Measurements from ENCODE around the gene S100A13. TPM values are rescaled to one million over a fixed set of nuclear protein-coding genes. Genes with fewer than 3 reads are reported as not detected.

S100A13 gene
- total and polyA plus RNA-seq, 10 of the 15 experiments (the other 5 are each of a cell fraction or from before 2014, with no cell fraction given) = 5.7 to 30.9 (median 9.1) TPM

DNA sequence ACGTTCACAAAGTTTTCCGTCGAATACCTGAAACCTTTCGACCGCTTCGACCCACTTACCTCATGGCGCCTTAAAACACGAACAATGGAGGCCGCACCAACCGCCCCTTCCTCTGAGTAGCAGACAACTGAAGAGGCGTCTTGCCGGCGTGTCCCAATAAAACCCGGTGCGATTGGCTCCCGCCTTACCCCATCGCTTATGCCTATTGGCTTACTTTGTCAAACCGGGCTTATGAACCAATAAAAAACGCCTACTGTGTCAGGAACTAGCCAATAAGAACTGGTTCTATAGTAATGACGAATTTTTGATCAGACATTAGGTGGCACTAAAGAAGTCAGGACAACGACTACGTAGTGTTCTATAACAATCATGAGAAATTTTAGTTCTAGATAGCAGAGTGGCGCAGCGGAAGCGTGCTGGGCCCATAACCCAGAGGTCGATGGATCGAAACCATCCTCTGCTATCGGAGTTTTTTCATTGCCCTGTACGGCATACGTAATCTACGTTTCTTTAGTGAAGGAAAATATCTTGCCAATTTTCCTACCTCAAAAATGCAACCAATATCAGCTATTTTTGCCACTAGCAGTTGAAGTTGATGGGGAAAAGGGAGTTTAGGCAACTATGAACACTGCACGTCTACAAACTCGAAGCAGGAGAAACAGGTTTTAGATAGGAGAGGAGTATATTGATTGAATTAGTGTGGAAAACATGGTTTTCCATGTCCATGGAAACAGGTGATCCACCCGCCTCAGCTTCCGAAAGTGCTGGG, 43.7 kb upstream of the S100A13 start, which contains the start of gene ILF2 (continued):
- TF ChIP-seq, protein P1, sequence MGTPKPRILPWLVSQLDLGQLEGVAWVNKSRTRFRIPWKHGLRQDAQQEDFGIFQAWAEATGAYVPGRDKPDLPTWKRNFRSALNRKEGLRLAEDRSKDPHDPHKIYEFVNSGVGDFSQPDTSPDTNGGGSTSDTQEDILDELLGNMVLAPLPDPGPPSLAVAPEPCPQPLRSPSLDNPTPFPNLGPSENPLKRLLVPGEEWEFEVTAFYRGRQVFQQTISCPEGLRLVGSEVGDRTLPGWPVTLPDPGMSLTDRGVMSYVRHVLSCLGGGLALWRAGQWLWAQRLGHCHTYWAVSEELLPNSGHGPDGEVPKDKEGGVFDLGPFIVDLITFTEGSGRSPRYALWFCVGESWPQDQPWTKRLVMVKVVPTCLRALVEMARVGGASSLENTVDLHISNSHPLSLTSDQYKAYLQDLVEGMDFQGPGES (IDR thresholded peaks at IDR 0.05) = peak; percentile 77; the same call in 1 of the 2 replicates
- TF ChIP-seq ESRRA (IDR thresholded peaks at IDR 0.05; ENCODE audit: low read length) = 0 out of 2 replicates have a peak, but pooled peaks have one; percentile 50
- no peak for TF ChIP-seq MYB (IDR thresholded peaks at IDR 0.05; ENCODE audit: borderline replicate concordance, low read depth, low read length)
- TF ChIP-seq YY1 (IDR thresholded peaks at IDR 0.05; ENCODE audit: low read depth, low read length) = peak; percentile 91
- peak; percentile 77 for TF ChIP-seq HDAC6 (IDR thresholded peaks at IDR 0.05; ENCODE audit: unreplicated experiment)
- no peak for TF ChIP-seq MTA2 (IDR thresholded peaks at IDR 0.05; ENCODE audit: low read depth)
- TF ChIP-seq CREB1 (IDR thresholded peaks at IDR 0.05; ENCODE audit: low read depth) = peak; percentile 88
- TF ChIP-seq, protein P2, sequence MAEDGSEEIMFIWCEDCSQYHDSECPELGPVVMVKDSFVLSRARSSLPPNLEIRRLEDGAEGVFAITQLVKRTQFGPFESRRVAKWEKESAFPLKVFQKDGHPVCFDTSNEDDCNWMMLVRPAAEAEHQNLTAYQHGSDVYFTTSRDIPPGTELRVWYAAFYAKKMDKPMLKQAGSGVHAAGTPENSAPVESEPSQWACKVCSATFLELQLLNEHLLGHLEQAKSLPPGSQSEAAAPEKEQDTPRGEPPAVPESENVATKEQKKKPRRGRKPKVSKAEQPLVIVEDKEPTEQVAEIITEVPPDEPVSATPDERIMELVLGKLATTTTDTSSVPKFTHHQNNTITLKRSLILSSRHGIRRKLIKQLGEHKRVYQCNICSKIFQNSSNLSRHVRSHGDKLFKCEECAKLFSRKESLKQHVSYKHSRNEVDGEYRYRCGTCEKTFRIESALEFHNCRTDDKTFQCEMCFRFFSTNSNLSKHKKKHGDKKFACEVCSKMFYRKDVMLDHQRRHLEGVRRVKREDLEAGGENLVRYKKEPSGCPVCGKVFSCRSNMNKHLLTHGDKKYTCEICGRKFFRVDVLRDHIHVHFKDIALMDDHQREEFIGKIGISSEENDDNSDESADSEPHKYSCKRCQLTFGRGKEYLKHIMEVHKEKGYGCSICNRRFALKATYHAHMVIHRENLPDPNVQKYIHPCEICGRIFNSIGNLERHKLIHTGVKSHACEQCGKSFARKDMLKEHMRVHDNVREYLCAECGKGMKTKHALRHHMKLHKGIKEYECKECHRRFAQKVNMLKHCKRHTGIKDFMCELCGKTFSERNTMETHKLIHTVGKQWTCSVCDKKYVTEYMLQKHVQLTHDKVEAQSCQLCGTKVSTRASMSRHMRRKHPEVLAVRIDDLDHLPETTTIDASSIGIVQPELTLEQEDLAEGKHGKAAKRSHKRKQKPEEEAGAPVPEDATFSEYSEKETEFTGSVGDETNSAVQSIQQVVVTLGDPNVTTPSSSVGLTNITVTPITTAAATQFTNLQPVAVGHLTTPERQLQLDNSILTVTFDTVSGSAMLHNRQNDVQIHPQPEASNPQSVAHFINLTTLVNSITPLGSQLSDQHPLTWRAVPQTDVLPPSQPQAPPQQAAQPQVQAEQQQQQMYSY (CRISPR knock-in tag; IDR thresholded peaks at IDR 0.05) = no peak
- TF ChIP-seq, protein P3, sequence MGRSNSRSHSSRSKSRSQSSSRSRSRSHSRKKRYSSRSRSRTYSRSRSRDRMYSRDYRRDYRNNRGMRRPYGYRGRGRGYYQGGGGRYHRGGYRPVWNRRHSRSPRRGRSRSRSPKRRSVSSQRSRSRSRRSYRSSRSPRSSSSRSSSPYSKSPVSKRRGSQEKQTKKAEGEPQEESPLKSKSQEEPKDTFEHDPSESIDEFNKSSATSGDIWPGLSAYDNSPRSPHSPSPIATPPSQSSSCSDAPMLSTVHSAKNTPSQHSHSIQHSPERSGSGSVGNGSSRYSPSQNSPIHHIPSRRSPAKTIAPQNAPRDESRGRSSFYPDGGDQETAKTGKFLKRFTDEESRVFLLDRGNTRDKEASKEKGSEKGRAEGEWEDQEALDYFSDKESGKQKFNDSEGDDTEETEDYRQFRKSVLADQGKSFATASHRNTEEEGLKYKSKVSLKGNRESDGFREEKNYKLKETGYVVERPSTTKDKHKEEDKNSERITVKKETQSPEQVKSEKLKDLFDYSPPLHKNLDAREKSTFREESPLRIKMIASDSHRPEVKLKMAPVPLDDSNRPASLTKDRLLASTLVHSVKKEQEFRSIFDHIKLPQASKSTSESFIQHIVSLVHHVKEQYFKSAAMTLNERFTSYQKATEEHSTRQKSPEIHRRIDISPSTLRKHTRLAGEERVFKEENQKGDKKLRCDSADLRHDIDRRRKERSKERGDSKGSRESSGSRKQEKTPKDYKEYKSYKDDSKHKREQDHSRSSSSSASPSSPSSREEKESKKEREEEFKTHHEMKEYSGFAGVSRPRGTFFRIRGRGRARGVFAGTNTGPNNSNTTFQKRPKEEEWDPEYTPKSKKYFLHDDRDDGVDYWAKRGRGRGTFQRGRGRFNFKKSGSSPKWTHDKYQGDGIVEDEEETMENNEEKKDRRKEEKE (IDR thresholded peaks at IDR 0.05) = no peak
- TF ChIP-seq GABPA (IDR thresholded peaks at IDR 0.05; ENCODE audit: low read depth) = peak; percentile 67
- TF ChIP-seq POU2F2 (IDR thresholded peaks at IDR 0.05; ENCODE audit: borderline replicate concordance, low read depth, low read length) = peak; percentile 10; the same call in 1 of the 3 replicates
- TF ChIP-seq ZNF24 (IDR thresholded peaks at IDR 0.05) = peak; percentile 100
- TF ChIP-seq, protein P4, sequence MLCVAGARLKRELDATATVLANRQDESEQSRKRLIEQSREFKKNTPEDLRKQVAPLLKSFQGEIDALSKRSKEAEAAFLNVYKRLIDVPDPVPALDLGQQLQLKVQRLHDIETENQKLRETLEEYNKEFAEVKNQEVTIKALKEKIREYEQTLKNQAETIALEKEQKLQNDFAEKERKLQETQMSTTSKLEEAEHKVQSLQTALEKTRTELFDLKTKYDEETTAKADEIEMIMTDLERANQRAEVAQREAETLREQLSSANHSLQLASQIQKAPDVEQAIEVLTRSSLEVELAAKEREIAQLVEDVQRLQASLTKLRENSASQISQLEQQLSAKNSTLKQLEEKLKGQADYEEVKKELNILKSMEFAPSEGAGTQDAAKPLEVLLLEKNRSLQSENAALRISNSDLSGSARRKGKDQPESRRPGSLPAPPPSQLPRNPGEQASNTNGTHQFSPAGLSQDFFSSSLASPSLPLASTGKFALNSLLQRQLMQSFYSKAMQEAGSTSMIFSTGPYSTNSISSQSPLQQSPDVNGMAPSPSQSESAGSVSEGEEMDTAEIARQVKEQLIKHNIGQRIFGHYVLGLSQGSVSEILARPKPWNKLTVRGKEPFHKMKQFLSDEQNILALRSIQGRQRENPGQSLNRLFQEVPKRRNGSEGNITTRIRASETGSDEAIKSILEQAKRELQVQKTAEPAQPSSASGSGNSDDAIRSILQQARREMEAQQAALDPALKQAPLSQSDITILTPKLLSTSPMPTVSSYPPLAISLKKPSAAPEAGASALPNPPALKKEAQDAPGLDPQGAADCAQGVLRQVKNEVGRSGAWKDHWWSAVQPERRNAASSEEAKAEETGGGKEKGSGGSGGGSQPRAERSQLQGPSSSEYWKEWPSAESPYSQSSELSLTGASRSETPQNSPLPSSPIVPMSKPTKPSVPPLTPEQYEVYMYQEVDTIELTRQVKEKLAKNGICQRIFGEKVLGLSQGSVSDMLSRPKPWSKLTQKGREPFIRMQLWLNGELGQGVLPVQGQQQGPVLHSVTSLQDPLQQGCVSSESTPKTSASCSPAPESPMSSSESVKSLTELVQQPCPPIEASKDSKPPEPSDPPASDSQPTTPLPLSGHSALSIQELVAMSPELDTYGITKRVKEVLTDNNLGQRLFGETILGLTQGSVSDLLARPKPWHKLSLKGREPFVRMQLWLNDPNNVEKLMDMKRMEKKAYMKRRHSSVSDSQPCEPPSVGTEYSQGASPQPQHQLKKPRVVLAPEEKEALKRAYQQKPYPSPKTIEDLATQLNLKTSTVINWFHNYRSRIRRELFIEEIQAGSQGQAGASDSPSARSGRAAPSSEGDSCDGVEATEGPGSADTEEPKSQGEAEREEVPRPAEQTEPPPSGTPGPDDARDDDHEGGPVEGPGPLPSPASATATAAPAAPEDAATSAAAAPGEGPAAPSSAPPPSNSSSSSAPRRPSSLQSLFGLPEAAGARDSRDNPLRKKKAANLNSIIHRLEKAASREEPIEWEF (IDR thresholded peaks at IDR 0.05; ENCODE audit: insufficient replicate concordance, low read depth, low read length) = no peak
- TF ChIP-seq ZBED1 (IDR thresholded peaks at IDR 0.05; ENCODE audit: borderline replicate concordance) = peak; percentile 54; the same call in 1 of the 2 replicates
- peak; percentile 79; the same call in 1 of the 2 replicates for TF ChIP-seq CREM (IDR thresholded peaks at IDR 0.05; ENCODE audit: low read depth)
- no peak for TF ChIP-seq TCF3 (IDR thresholded peaks at IDR 0.05; ENCODE audit: borderline replicate concordance, insufficient read depth, low read depth, low read length)
